Stomach smooth muscle (tissue), 2 donors: ENCODE measurements around the gene GPR143.
A peak's percentile ranks its signal among the peaks of the same experiment; 100 is the strongest.

Source experiments
- H3K27ac ChIP-seq: one replicate; pipeline ENCODE4 v1.7.0; 2013; ENCODE audit warnings: mild to moderate bottlenecking, low read length, inconsistent platforms
- H3K27me3 ChIP-seq, 2 donors: one replicate each; pipeline ENCODE4 v1.7.0; 2013; ENCODE audit warnings: low read length in 2 of 2; ENCODE audit not compliant: insufficient read depth in 2 of 2, control insufficient read depth in 1 of 2
- H3K36me3 ChIP-seq, 2 donors: one replicate each; pipeline ENCODE4 v1.7.0; 2013; ENCODE audit warnings: low read length in 2 of 2; ENCODE audit not compliant: control insufficient read depth in 2 of 2, insufficient read depth in 2 of 2
- H3K4me1 ChIP-seq: one replicate; pipeline ENCODE4 v1.7.0; 2013; ENCODE audit warnings: low read length; ENCODE audit not compliant: control insufficient read depth, insufficient read depth
- H3K4me3 ChIP-seq, 2 donors: one replicate each; pipeline ENCODE4 v1.7.0; 2013; ENCODE audit warnings: low read length in 2 of 2
- H3K9ac ChIP-seq, 2 donors: one replicate each; pipeline ENCODE4 v1.7.0; 2013; ENCODE audit warnings: low read length in 2 of 2, mild to moderate bottlenecking in 1 of 2
- H3K9me3 ChIP-seq, 2 donors: one replicate each; pipeline ENCODE4 v1.7.0; 2013; ENCODE audit warnings: low read length in 2 of 2; ENCODE audit not compliant: control insufficient read depth in 2 of 2
- donor health status: healthy.
- donor health status: Pancreatic carcinoma.

Gene GPR143

GRCh38 chrX:9688833-9689232 is 76.8 kb downstream of the GPR143 start:
- peaks cover 9 to 12% of the 10 kb centered on the region in 2 donors for H3K36me3 ChIP-seq
- no peaks in the 10 kb centered on the region for H3K27me3 ChIP-seq
- H3K4me3 ChIP-seq = no peak overlapping the region
- H3K9me3 ChIP-seq = no peaks in the 10 kb centered on the region
- no peak overlapping the region for H3K27ac ChIP-seq
- no peaks in the 10 kb centered on the region for H3K4me1 ChIP-seq
- H3K9ac ChIP-seq = no peak overlapping the region

GRCh38 chrX:9687899-9688298 is 77.7 kb downstream of the GPR143 start:
- H3K4me1 ChIP-seq = no peaks in the 10 kb centered on the region
- no peaks in the 10 kb centered on the region for H3K27me3 ChIP-seq
- H3K4me3 ChIP-seq = no peak overlapping the region
- H3K9me3 ChIP-seq = no peaks in the 10 kb centered on the region
- no peak overlapping the region for H3K9ac ChIP-seq
- H3K27ac ChIP-seq = no peak overlapping the region
- H3K36me3 ChIP-seq = peaks cover 8 to 9% of the 10 kb centered on the region in 2 donors

- H3K4me3 ChIP-seq = no peak overlapping the region
- no peak overlapping the region for H3K27ac ChIP-seq
- no peaks in the 10 kb centered on the region for H3K4me1 ChIP-seq
- no peaks in the 10 kb centered on the region for H3K27me3 ChIP-seq
- no peaks in the 10 kb centered on the region for H3K9me3 ChIP-seq
- peaks cover 1 to 2% of the 10 kb centered on the region in 2 donors for H3K36me3 ChIP-seq
- no peak overlapping the region for H3K9ac ChIP-seq
These were observed 82.3 kb downstream of the GPR143 start for GRCh38 chrX:9683350-9683749.

GRCh38 chrX:9682861-9683260 is 82.8 kb downstream of the GPR143 start:
- H3K9ac ChIP-seq = no peak overlapping the region
- H3K27ac ChIP-seq = no peak overlapping the region
- no peaks in the 10 kb centered on the region for H3K27me3 ChIP-seq
- no peaks in the 10 kb centered on the region for H3K9me3 ChIP-seq
- H3K4me1 ChIP-seq = no peaks in the 10 kb centered on the region
- H3K4me3 ChIP-seq = no peak overlapping the region
- H3K36me3 ChIP-seq = peaks cover 0 to 2% of the 10 kb centered on the region in 2 donors

GRCh38 chrX:9682456-9682855 is 83.2 kb downstream of the GPR143 start:
- H3K4me1 ChIP-seq = no peaks in the 10 kb centered on the region
- H3K9ac ChIP-seq = no peak overlapping the region
- no peak overlapping the region for H3K4me3 ChIP-seq
- H3K27me3 ChIP-seq = no peaks in the 10 kb centered on the region
- no peaks in the 10 kb centered on the region for H3K9me3 ChIP-seq
- H3K36me3 ChIP-seq = peaks cover 0 to 2% of the 10 kb centered on the region in 2 donors
- no peak overlapping the region for H3K27ac ChIP-seq

GRCh38 chrX:9681422-9681821 is 84.2 kb downstream of the GPR143 start:
- Histone ChIP-seq H3K4me3 (no peak overlapping the region), H3K4me1 (no peaks in the 10 kb centered on the region), H3K27me3 (no peaks in the 10 kb centered on the region), H3K9ac (no peak overlapping the region), H3K27ac (no peak overlapping the region), H3K36me3 (no peaks in the 10 kb centered on the region), H3K9me3 (no peaks in the 10 kb centered on the region)

- no peaks in the 10 kb centered on the region for H3K9me3 ChIP-seq
- H3K4me1 ChIP-seq = no peaks in the 10 kb centered on the region
- H3K9ac ChIP-seq = no peak overlapping the region
- no peaks in the 10 kb centered on the region for H3K36me3 ChIP-seq
- no peak overlapping the region for H3K27ac ChIP-seq
- H3K4me3 ChIP-seq = no peak overlapping the region
- no peaks in the 10 kb centered on the region for H3K27me3 ChIP-seq
These were observed 84.6 kb downstream of the GPR143 start for GRCh38 chrX:9681011-9681410.

GRCh38 chrX:9678215-9678965 is 87.3 kb downstream of the GPR143 start:
- H3K4me1 ChIP-seq = no peaks in the 10 kb centered on the region
- no peaks in the 10 kb centered on the region for H3K27me3 ChIP-seq
- no peaks in the 10 kb centered on the region for H3K36me3 ChIP-seq
- H3K27ac ChIP-seq = no peak overlapping the region
- no peak overlapping the region for H3K4me3 ChIP-seq
- H3K9me3 ChIP-seq = no peaks in the 10 kb centered on the region
- H3K9ac ChIP-seq = no peak overlapping the region

- no peaks in the 10 kb centered on the region for H3K9me3 ChIP-seq
- no peak overlapping the region for H3K9ac ChIP-seq
- no peak overlapping the region for H3K27ac ChIP-seq
- H3K27me3 ChIP-seq = no peaks in the 10 kb centered on the region
- peak overlapping the region in 1 of 2 donors; percentile 4 for H3K4me3 ChIP-seq
- no peaks in the 10 kb centered on the region for H3K36me3 ChIP-seq
- no peaks in the 10 kb centered on the region for H3K4me1 ChIP-seq
These were observed 88.4 kb downstream of the GPR143 start for GRCh38 chrX:9677098-9677739.

- H3K4me3 ChIP-seq = no peak overlapping the region
- no peak overlapping the region for H3K27ac ChIP-seq
- no peaks in the 10 kb centered on the region for H3K27me3 ChIP-seq
- no peak overlapping the region for H3K9ac ChIP-seq
- H3K9me3 ChIP-seq = no peaks in the 10 kb centered on the region
- no peaks in the 10 kb centered on the region for H3K4me1 ChIP-seq
- no peaks in the 10 kb centered on the region for H3K36me3 ChIP-seq
These were observed 88.9 kb downstream of the GPR143 start for GRCh38 chrX:9676738-9677097.

GRCh38 chrX:9676306-9676705 is 89.3 kb downstream of the GPR143 start:
- H3K9ac ChIP-seq = no peak overlapping the region
- no peaks in the 10 kb centered on the region for H3K36me3 ChIP-seq
- no peaks in the 10 kb centered on the region for H3K27me3 ChIP-seq
- no peak overlapping the region for H3K4me3 ChIP-seq
- no peak overlapping the region for H3K27ac ChIP-seq
- no peaks in the 10 kb centered on the region for H3K9me3 ChIP-seq
- no peaks in the 10 kb centered on the region for H3K4me1 ChIP-seq
